ENCODE measurements around the gene LMLN.
"Not testable (repeated sequence)": the region's sequence is repeated elsewhere in the genome, so short reads cannot be mapped to it uniquely, and the experiment has no call there.

The LMLN gene

DNA sequence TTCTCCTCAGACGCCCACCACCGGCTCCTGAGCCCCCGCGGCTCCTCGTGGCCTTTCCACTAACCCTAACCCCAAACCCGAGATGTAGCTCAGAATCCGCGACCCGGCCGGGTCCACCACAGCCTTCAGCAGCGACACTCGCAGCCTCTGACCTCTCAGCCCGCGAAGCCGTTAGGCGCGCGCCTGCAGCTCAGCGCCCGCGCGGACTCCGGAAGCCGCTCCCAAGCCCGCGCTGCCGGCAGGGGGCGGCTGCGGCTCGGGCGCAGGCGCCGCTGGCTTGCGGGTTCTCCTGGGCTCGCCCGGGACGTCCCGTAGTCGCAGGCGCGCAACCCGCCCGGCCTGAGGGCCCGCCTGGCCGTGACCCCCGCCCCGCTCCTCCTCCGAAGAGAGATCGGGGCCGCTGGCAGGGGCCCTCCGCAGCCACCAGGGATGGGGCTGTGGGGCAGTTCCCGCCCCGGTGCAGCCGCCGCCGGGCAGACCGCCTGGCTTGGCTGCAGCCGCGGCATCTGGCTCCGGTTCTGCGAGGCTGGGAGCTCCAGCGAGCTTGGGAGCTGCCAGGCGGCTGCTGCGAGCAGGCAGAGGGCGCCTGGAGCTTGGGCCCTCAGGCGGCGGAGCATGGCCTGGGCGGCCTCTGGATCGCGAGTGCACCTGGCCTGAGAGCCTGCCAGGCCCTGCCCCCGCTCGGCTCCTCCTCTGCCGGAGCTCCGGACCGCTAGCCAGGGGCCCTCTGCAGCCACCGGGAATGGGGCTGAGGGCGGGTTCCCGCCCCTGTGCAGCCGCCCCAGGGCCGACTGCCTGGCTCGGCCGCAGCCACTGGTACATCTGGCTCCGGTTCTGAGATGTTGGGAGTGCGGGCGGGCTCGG, 120.7 kb downstream of the LMLN start:
- DNase-seq: peak; percentile 71 to 83

DNA sequence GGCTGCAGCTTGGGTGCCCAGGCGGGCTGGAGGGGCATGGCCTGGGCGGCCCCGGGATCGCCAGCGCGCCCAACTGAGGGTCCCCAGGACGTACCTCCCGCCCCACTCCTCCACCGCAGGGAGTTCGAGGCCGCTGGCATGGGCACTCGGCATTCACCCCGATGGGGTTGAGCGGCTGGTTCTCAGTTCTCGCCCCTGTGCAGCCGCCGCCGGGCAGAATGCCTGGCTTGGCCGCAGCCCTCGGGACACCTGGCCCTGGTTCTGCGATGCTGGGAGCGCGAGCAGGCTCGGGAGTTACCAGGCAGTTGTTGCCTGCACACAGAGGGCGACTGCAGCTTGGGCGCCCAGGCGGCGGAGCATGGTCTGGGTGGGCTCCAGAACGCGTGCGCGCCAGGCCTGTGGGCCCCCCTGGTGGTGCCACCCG, 121.4 kb downstream of the LMLN start:
- no peak for DNase-seq

DNA sequence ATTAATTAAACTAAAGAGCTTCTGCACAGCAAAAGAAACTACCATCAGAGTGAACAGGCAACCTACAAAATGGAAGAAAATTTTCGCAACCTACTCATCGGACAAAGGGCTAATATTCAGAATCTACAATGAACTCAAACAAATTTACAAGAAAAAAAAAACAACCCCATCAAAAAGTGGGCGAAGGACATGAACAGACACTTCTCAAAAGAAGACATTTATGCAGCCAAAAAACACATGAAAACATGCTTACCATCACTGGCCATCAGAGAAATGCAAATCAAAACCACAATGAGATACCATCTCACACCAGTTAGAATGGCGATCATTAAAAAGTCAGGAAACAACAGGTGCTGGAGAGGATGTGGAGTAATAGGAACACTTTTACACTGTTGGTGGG, 122.2 kb downstream of the LMLN start:
- not testable (repeated sequence) for DNase-seq

DNA sequence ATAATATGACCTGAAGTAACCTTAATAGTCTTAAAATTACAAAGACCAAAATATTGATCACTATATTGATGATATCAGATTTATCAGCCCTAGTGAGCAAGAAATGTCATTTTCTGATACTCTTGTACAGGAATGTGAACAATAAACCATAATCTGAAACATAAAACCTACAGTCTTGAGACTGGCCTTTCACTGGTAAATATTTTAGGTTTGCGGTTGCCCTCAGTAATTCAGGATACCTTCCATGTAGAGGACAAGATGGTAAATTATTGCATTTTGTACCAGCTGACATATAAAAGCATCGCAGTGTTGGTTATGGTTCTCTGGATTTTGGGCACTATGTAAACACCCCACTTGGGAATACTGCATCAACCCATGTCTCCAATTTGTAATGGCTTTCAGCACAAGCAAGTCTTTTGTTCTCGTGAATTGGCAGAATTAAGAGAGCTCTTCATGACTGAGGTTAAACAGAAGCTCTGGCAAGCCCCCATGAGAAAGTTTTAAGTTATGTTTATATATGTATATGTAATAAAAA, 128.5 kb downstream of the LMLN start:
- DNase-seq: no peak

DNA sequence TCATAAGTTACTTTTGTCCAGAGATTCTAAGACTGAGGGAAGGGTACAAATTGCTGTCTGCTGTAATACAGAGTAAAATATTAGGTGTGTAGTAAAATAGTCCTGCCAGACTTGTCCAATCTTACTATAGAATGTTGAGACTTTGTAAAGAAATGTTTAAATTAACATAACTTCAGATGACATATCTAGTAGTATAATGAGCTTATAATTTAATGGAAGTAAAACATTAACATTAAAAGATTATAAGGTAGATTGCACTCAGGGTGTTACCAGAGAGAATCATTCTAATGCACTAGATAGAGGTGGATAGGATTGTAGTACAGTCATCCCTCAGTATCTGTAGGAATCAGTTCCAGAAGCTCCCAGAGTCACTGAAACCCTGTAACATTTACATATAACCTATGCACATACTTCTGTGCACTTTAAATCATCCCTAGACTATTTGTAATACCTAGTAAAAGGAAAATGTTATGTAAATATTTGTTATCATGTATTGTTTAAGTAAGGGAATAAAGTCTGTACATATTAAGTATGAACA, 130.8 kb downstream of the LMLN start:
- no peak for DNase-seq

DNA sequence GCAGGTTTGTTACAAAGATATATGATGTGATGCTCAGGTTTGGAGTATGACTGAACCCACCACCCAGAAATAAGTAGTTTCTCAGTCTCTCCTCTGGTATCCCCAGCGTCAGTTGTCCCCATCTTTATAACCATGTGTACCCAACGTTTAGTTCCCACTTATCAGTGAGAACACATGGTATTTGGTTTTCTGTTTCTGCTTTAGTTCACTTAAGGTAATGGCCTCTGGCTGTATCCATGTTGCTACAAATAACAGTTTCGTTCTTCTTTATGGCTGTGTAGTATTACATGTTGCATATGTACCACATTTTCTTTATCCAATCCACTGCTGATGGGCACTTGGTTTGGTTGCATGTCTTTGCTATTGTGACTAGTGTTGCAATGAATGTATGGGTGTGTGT, 132.3 kb downstream of the LMLN start:
- DNase-seq: no peak

DNA sequence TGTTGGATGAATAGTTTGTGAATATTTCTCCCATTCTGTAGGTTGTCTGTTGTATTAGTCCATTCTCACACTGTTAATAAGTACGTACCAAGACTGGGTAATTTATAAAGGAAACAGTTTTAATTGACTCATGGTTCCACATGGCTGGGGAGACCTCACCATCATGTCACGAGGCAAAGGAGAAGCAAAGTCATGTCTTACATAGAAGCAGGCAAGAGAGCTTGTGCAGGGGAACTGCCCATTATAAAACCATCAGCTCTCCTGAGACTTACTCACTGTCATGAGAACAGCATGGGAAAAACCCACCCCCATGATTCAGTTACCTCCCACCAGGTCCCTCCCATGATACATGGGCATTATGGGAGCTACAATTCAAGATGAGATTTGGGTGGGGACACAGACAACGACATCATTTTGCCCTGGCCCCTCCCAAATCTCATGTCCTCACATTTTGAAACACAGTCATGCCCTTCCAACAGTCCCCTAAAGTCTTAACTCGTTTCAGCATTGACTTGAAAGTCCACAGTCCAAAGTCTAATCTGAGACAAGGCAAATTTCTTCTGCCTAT, 133.2 kb downstream of the LMLN start:
- DNase-seq: no peak
